ENCODE results near the gene C1QTNF12.
"Not testable (repeated sequence)": the region's sequence is repeated elsewhere in the genome, so short reads cannot be mapped to it uniquely, and the experiment has no call there.

The C1QTNF12 gene

GRCh38 chr1:1199961-1200875 lies 46.3 kb downstream of the C1QTNF12 start:
- DNase-seq (ENCODE audit: extremely low read depth, low read depth), result no peak
- no peak for TF ChIP-seq CTCF (IDR thresholded peaks at IDR 0.05; ENCODE audit: low read depth, low read length)

GRCh38 chr1:1199141-1199960 lies 47.2 kb downstream of the C1QTNF12 start:
- no peak for TF ChIP-seq CTCF (IDR thresholded peaks at IDR 0.05; ENCODE audit: low read depth, low read length)
- no peak for DNase-seq (ENCODE audit: extremely low read depth, low read depth)

- no peak for DNase-seq (ENCODE audit: extremely low read depth, low read depth)
- TF ChIP-seq CTCF (IDR thresholded peaks at IDR 0.05; ENCODE audit: low read depth, low read length), result no peak
Observed at GRCh38 chr1:1198423-1199140, 47.9 kb downstream of the C1QTNF12 start.

DNA sequence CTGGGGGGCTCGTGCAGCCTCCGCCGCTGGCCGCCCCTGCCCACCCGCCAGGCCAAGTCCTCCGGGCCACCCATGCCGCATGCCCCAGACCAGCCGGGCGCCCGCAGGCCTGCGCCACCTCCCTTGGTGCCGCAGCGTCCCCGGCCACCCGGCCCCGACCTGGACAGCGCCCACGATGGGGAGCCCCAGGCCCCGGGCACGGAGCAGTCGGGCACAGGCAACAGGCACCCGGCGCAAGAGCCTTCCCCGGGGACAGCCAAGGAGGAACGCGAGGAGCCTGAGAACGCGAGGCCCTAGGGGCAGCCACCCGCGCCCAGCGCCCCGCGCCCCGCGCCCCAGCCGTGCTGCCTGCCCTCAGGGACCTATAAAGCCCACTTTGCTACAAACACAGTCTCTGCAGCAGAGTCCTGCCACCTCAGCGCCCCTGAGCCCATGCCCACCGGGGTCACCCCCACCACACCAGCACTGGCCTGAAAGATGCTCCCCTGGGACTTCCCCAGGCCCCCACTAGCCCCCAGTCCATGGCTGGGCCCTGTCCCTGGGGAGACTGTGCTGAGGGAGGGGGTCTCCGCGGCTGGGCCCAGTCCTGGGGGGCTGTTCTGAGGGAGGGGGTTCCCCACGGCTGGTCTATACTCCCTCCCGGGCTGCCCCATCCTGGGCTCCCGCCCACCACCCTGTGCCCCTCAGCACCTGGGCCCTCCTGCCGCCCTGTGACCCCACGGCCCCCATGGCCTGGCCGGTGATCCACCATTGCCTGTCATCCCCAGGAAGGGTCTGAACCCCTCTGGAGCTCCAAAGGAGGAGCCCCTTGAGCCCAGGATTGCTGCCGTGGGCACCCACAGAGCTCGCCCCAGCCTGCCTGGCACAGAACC lies 48.7 kb downstream of the C1QTNF12 start:
- no peak for TF ChIP-seq CTCF (IDR thresholded peaks at IDR 0.05; ENCODE audit: low read depth, low read length)
- no peak for DNase-seq (ENCODE audit: extremely low read depth, low read depth)

GRCh38 chr1:1197188-1197500 lies 49.4 kb downstream of the C1QTNF12 start:
- no peak for DNase-seq (ENCODE audit: extremely low read depth, low read depth)
- TF ChIP-seq CTCF (IDR thresholded peaks at IDR 0.05; ENCODE audit: low read depth, low read length), result no peak

GRCh38 chr1:1196431-1197187 lies 49.9 kb downstream of the C1QTNF12 start:
- DNase-seq (ENCODE audit: extremely low read depth, low read depth), result no peak
- no peak for TF ChIP-seq CTCF (IDR thresholded peaks at IDR 0.05; ENCODE audit: low read depth, low read length)

- DNase-seq (ENCODE audit: extremely low read depth, low read depth), result not testable (repeated sequence)
Observed at GRCh38 chr1:1195726-1196125, 50.8 kb downstream of the C1QTNF12 start.
